ENCODE data around the gene ITGBL1.

ITGBL1 gene

GRCh38 chr13:101502618-101503017 is 50.1 kb downstream of the ITGBL1 start:
- no peak overlapping the region for H3K4me3 ChIP-seq (replicated peaks; ENCODE audit: low read depth, low read length)
- no peak for DNase-seq (ENCODE audit: low read depth)
- TF ChIP-seq CTCF (IDR thresholded peaks at IDR 0.05; ENCODE audit: low read length, missing control alignments) = no peak

GRCh38 chr13:101511161-101511560 is 58.7 kb downstream of the ITGBL1 start:
- H3K4me3 ChIP-seq (replicated peaks; ENCODE audit: low read depth, low read length) = no peak overlapping the region
- no peak for DNase-seq (ENCODE audit: low read depth)
- no peak for TF ChIP-seq CTCF (IDR thresholded peaks at IDR 0.05; ENCODE audit: low read length, missing control alignments)

- no peak overlapping the region for H3K4me3 ChIP-seq (replicated peaks; ENCODE audit: low read depth, low read length)
- no peak for TF ChIP-seq CTCF (IDR thresholded peaks at IDR 0.05; ENCODE audit: low read length, missing control alignments)
- DNase-seq (ENCODE audit: low read depth) = peak; percentile 26
Measured at GRCh38 chr13:101511766-101512165, 59.3 kb downstream of the ITGBL1 start.

- peak; percentile 64 for DNase-seq (ENCODE audit: low read depth)
- H3K4me3 ChIP-seq (replicated peaks; ENCODE audit: low read depth, low read length) = no peak overlapping the region
- no peak for TF ChIP-seq CTCF (IDR thresholded peaks at IDR 0.05; ENCODE audit: low read length, missing control alignments)
Measured at GRCh38 chr13:101512650-101513049, 60.2 kb downstream of the ITGBL1 start.

- DNase-seq (ENCODE audit: low read depth) = no peak
- H3K4me3 ChIP-seq (replicated peaks; ENCODE audit: low read depth, low read length) = no peak overlapping the region
- no peak for TF ChIP-seq CTCF (IDR thresholded peaks at IDR 0.05; ENCODE audit: low read length, missing control alignments)
Measured at GRCh38 chr13:101514100-101514499, 61.6 kb downstream of the ITGBL1 start.

GRCh38 chr13:101514695-101515275 is 62.3 kb downstream of the ITGBL1 start:
- TF ChIP-seq CTCF (IDR thresholded peaks at IDR 0.05; ENCODE audit: low read length, missing control alignments) = peak; percentile 65
- H3K4me3 ChIP-seq (replicated peaks; ENCODE audit: low read depth, low read length) = no peak overlapping the region
- peak; percentile 76 for DNase-seq (ENCODE audit: low read depth)

- no peak overlapping the region for H3K4me3 ChIP-seq (replicated peaks; ENCODE audit: low read depth, low read length)
- no peak for DNase-seq (ENCODE audit: low read depth)
- TF ChIP-seq CTCF (IDR thresholded peaks at IDR 0.05; ENCODE audit: low read length, missing control alignments) = no peak
Measured at GRCh38 chr13:101515504-101515903, 63.0 kb downstream of the ITGBL1 start.

Data from fibroblast of pulmonary artery (primary cell).